Measurements from ENCODE around the gene CIB4. TPM values are rescaled to one million over a fixed set of nuclear protein-coding genes. Genes with fewer than 3 reads are reported as not detected.
A peak's percentile ranks its signal among the peaks of the same experiment; 100 is the strongest.

Gene CIB4
- total RNA-seq, 1 donor from 2014 or later: not detected

GRCh38 chr2:26542676-26543505 is 98.3 kb downstream of the CIB4 start:
- no peak for ATAC-seq
- no peak for DNase-seq (ENCODE audit: low spot score)

GRCh38 chr2:26542194-26542455 is 99.0 kb downstream of the CIB4 start:
- intact Hi-C loops (cut with DNase I): no loop called here
- no peak for ATAC-seq
- DNase-seq (ENCODE audit: low spot score): no peak

More at GRCh38 chr2:26542676-26543505, 98.3 kb downstream of the CIB4 start:
- intact Hi-C loops (cut with DNase I): no loop called here

GRCh38 chr2:26541401-26542193 is 99.6 kb downstream of the CIB4 start:
- intact Hi-C loops (cut with DNase I): no loop called here
- DNase-seq (ENCODE audit: low spot score) (no peak), ATAC-seq (no peak)

GRCh38 chr2:26540961-26541360 is 100.2 kb downstream of the CIB4 start:
- ATAC-seq (no peak), DNase-seq (ENCODE audit: low spot score) (no peak)
- intact Hi-C loops (cut with DNase I): no loop called here

GRCh38 chr2:26540306-26540705 is 100.9 kb downstream of the CIB4 start:
- intact Hi-C loops (cut with DNase I): no loop called here
- DNase-seq (ENCODE audit: low spot score) (no peak), ATAC-seq (no peak)

GRCh38 chr2:26537826-26538475 is 103.2 kb downstream of the CIB4 start:
- no peak for ATAC-seq
- peak; percentile 50 for DNase-seq (ENCODE audit: low spot score)
- intact Hi-C loops (cut with DNase I): no loop called here

GRCh38 chr2:26537069-26537825 is 103.9 kb downstream of the CIB4 start:
- DNase-seq (ENCODE audit: low spot score) (peak; percentile 43), ATAC-seq (no peak)
- intact Hi-C loops (cut with DNase I): no loop called here

- intact Hi-C loops (cut with DNase I): no loop called here
- ATAC-seq: no peak
- DNase-seq (ENCODE audit: low spot score): peak; percentile 51
These were observed 104.6 kb downstream of the CIB4 start for GRCh38 chr2:26536371-26537068.

- intact Hi-C loops (cut with DNase I): no loop called here
- no peak for ATAC-seq
- DNase-seq (ENCODE audit: low spot score): peak; percentile 42
These were observed 105.4 kb downstream of the CIB4 start for GRCh38 chr2:26535663-26536275.

- peak; percentile 26 for DNase-seq (ENCODE audit: low spot score)
- ATAC-seq: no peak
- intact Hi-C loops (cut with DNase I): no loop called here
These were observed 106.1 kb downstream of the CIB4 start for GRCh38 chr2:26534865-26535662.

- ATAC-seq: no peak
- no peak for DNase-seq (ENCODE audit: low spot score)
- intact Hi-C loops (cut with DNase I): no loop called here
These were observed 106.9 kb downstream of the CIB4 start for GRCh38 chr2:26534098-26534864.

GRCh38 chr2:26533661-26534060 is 107.5 kb downstream of the CIB4 start:
- intact Hi-C loops (cut with DNase I): no loop called here
- DNase-seq (ENCODE audit: low spot score) (peak; percentile 25), ATAC-seq (no peak)

- DNase-seq (ENCODE audit: low spot score): peak; percentile 28
- no peak for ATAC-seq
- intact Hi-C loops (cut with DNase I): no loop called here
These were observed 108.6 kb downstream of the CIB4 start for GRCh38 chr2:26532301-26533250.
